NT2/D1 (cell line): ENCODE measurements around the gene GULP1.

Experiments
- YY1 ChIP-seq: IDR thresholded peaks from 2 replicates; pipeline ENCODE4 v1.6.1; 2011; ENCODE audit not compliant: insufficient read length, insufficient read depth
- ZNF274 ChIP-seq: IDR thresholded peaks from 2 replicates; pipeline ENCODE4 v1.6.1; 2011; ENCODE audit warnings: mild to moderate bottlenecking, low read depth, low read length

- no peak for TF ChIP-seq YY1
- no peak for TF ChIP-seq ZNF274
Measured at GRCh38 chr2:188449561-188449960, 157.9 kb downstream of the GULP1 start.
